Calu3 (cell line): ENCODE data around the gene RANBP3L. TPM values are rescaled to one million over a fixed set of nuclear protein-coding genes. Genes with fewer than 3 reads are reported as not detected.
"Not testable (repeated sequence)": the region's sequence is repeated elsewhere in the genome, so short reads cannot be mapped to it uniquely, and the experiment has no call there.

Source experiments
- BruUV-seq: library from RNA; stranded (reverse); fragments of 400-500 nt; replicated peaks from 2 replicates; lab custom pipeline; 2021; lab: Mats Ljungman, UMichigan
- CTCF ChIA-PET: fragments of 300-600 bp; sonication (Branson Sonifier 250); formaldehyde crosslinking; loops from one replicate; lab custom pipeline; 2022; ENCODE audit warnings: antibody characterized with exemption; lab: Charles Lee
- DNase-seq: peaks from one replicate; pipeline ENCODE4 v3.0.0; 2022
- H3K27ac Mint-ChIP-seq: one replicate; pipeline ENCODE4 v1.8.0; 2022; ENCODE audit warnings: mixed read lengths; ENCODE audit not compliant: unreplicated experiment
- H3K27me3 Mint-ChIP-seq: one replicate; pipeline ENCODE4 v1.8.0; 2022; ENCODE audit warnings: mixed read lengths; ENCODE audit not compliant: unreplicated experiment
- H3K36me3 Mint-ChIP-seq: one replicate; pipeline ENCODE4 v1.8.0; 2022; ENCODE audit warnings: mild to moderate bottlenecking, moderate library complexity, mixed read lengths; ENCODE audit not compliant: insufficient read depth, unreplicated experiment
- H3K4me1 Mint-ChIP-seq: one replicate; pipeline ENCODE4 v1.8.0; 2022; ENCODE audit warnings: mild to moderate bottlenecking, low read depth, mixed read lengths; ENCODE audit not compliant: unreplicated experiment
- H3K4me3 Mint-ChIP-seq: one replicate; pipeline ENCODE4 v1.8.0; 2022; ENCODE audit warnings: mild to moderate bottlenecking, low read depth, moderate library complexity, mixed read lengths; ENCODE audit not compliant: unreplicated experiment
- H3K9me3 Mint-ChIP-seq: one replicate; pipeline ENCODE4 v1.8.0; 2022; ENCODE audit warnings: low read depth, mixed read lengths; ENCODE audit not compliant: unreplicated experiment
- CTCF ChIP-seq: fragments of 200-600 bp; IDR thresholded peaks from one replicate; pipeline ENCODE4 v1.8.0; 2022; ENCODE audit warnings: antibody characterized with exemption; ENCODE audit not compliant: unreplicated experiment
- intact Hi-C: fragments of 100-400 bp; cut with micrococcal nuclease; formaldehyde crosslinking; loops from one replicate; pipeline ENCODE4 v1.10.0; 2022; ENCODE audit not compliant: unreplicated experiment
- total RNA-seq: library from RNA; stranded (reverse); gene quantifications from 2 replicates; pipeline ENCODE4 v1.2.3, GENCODE V29; 2022

RANBP3L gene
- total RNA-seq, 1 experiment from 2014 or later = not detected

DNA sequence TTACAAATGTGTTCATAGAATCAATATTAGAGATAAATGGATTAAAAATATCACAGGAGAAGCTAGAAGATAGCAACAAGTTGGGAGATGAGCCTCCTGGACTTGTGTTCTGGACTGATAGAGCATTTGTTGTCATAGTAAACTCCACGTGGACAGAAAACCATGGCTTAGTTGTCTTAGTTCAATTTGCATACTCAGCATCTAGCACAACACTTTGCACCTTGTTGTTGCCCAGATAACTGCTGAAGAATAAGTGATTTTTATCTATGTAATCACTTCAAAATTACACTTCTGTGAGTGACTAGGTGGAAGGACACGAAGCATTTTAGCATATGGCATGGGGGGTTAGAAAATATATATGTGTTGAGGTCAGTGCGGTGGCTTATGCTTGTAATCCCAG is 4.0 kb downstream of the RANBP3L start:
- peaks cover 2% of the 10 kb centered on the region for H3K9me3 Mint-ChIP-seq
- no peak overlapping the region for H3K4me3 Mint-ChIP-seq
- H3K36me3 Mint-ChIP-seq = no peaks in the 10 kb centered on the region
- BruUV-seq = no TSS peak
- no peaks in the 10 kb centered on the region for H3K27me3 Mint-ChIP-seq
- no peak for DNase-seq
- TF ChIP-seq CTCF = no peak
- CTCF ChIA-PET = no interaction called here
- H3K4me1 Mint-ChIP-seq = peaks cover 6% of the 10 kb centered on the region
- H3K27ac Mint-ChIP-seq = no peak overlapping the region
- intact Hi-C loops = no loop called here

GRCh38 chr5:36285837-36286615 is 15.7 kb downstream of the RANBP3L start:
- BruUV-seq = no TSS peak
- Mint-ChIP-seq H3K9me3 (no peaks in the 10 kb centered on the region), H3K36me3 (no peaks in the 10 kb centered on the region), H3K4me1 (no peaks in the 10 kb centered on the region), H3K27ac (no peak overlapping the region), H3K4me3 (no peak overlapping the region), H3K27me3 (peaks cover 19% of the 10 kb centered on the region)
- no peak for DNase-seq
- intact Hi-C loops = no loop called here
- TF ChIP-seq CTCF = no peak
- CTCF ChIA-PET = no interaction called here

DNA sequence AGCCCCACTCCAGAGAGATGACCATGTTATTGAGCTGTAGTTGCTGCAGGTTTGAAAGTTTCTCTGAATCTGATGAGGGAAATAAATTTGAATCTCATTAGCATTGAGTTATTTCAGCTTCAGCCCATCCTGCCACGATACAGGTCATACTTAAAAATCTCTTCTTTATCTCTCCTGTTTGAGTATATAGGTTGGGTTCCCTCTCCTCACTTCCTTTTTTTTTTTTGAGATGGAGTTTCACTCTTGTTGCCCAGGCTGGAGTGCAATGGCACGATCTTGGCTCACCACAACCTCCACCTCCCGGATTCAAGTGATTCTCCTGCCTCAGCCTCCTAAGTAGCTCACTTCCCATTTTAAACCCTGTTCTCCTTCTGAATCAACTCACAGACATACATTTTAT is 17.9 kb downstream of the RANBP3L start:
- H3K4me1 Mint-ChIP-seq = not testable (repeated sequence)

DNA sequence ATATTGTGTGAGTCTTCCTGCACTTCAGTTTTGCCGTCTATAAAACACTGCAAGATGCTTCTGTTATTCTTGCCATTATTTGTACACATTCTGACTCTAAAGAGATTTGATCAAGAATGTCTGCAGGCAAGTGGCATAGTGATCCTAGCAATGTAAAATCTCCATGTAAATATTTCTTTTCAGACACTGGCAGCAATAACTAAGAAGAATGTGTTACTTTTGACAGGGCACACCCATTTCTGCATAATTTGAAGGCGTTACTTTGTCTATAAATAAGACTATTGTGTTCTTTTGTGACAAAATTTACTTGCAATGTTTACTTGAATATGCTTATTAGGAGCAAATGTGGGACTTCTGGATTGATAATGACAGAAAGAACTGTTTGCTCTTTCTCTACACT is 20.1 kb downstream of the RANBP3L start:
- intact Hi-C loops = no loop called here
- DNase-seq = no peak
- CTCF ChIA-PET = no interaction called here
- Mint-ChIP-seq H3K9me3 (no peaks in the 10 kb centered on the region), H3K27ac (no peak overlapping the region), H3K4me1 (no peaks in the 10 kb centered on the region), H3K4me3 (no peak overlapping the region), H3K36me3 (no peaks in the 10 kb centered on the region), H3K27me3 (peaks cover 22% of the 10 kb centered on the region)
- no peak for TF ChIP-seq CTCF
- no TSS peak for BruUV-seq

More for the DNA sequence above, 17.9 kb downstream of the RANBP3L start:
- H3K36me3 Mint-ChIP-seq, H3K27ac Mint-ChIP-seq, H3K9me3 Mint-ChIP-seq, intact Hi-C loops, BruUV-seq, H3K4me3 Mint-ChIP-seq, DNase-seq: not testable (repeated sequence)
- peaks cover 19% of the 10 kb centered on the region for H3K27me3 Mint-ChIP-seq
- CTCF ChIA-PET = interaction anchor here (0.7 kb wide), 1 partner anchor 12 kb away, joined by 4 read pairs; no protein-coding TSS in a partner anchor

DNA sequence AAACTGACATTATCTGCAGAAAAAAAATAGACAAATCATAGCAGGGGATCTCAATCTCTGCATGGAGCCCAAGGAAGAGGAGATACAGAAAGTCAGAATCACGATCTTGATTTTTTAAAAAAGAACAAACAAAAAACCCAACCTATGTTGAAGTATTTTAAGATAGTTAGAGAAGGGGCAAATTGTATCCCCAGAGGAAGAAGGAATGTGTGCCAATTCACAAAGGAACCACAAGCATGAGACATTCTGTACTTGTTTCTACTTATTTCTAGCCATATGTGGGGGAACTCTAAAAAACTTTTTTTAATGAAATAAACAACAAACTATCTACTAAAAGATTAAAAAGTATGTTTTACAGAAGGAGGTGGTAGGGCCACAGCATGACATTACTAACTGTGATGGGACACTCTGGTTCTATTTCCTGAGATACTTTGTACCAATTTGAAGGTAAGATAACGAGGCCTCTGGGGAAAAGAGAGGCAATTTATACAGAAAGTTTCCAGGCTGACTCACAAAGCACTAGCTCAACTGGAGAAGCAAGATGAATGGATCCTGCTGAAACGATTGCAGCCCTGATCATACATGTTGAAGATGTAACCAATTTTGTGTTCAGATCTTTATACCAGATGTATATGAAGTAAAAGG is 22.5 kb downstream of the RANBP3L start:
- Mint-ChIP-seq H3K27me3 (peaks cover 22% of the 10 kb centered on the region), H3K9me3 (no peaks in the 10 kb centered on the region), H3K4me3 (no peak overlapping the region), H3K4me1 (no peaks in the 10 kb centered on the region), H3K27ac (no peak overlapping the region), H3K36me3 (no peaks in the 10 kb centered on the region)
- intact Hi-C loops = no loop called here
- CTCF ChIA-PET = no interaction called here
- no peak for DNase-seq
- no TSS peak for BruUV-seq
- no peak for TF ChIP-seq CTCF
